Stimulated activated CD8-positive, alpha-beta memory T cell treated with anti-CD3 and anti-CD28 coated beads, Interleukin-15, amount 100 ng/mL, for 4 hours (primary cell): ENCODE data around the gene CDK14.
"Not testable (repeated sequence)": the region's sequence is repeated elsewhere in the genome, so short reads cannot be mapped to it uniquely, and the experiment has no call there.

ENCODE experiments used
- DNase-seq, 2 donors: peaks; one replicate each; pipeline ENCODE4 v3.0.0-alpha.2; 2020; ENCODE audit warnings: low read depth in 2 of 2

Gene CDK14

DNA sequence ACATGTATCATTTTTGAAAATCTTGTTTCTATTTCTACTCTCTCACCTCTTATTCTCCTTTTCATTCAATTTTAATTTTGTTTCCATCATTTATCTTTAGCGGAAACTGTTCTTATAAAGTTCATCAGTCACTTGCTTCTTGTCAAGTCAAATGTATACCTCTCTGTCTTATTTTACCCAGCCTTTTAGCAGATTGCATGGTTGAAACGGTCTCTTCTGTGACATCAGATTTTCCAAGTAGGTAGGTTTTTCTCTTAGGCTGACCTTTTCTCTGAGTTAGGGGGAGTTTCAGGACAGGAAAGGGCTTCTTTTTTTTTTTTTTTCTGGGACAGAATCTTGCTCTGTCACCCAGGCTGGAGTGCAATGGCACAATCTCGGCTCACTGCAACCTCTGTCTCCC is 195.5 kb downstream of the CDK14 start:
- no peak for DNase-seq

DNA sequence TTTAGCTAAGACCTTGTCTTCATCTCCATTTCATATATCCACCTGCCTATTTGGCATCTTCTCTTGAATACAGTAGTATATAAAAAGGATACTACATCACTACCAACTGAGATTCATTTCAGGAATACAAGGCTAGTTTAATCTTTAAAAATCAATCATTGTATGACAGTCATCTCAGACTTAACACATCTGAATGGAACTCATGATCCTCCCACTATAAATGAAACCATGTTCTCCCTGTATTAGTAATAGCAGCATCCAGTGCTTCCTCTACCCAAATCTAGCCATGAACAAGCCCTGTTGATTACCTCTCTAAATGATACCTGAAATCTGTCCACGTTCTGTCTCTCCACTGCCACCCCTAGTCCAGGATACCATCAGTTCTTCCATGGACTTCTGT is 196.2 kb downstream of the CDK14 start:
- no peak for DNase-seq

DNA sequence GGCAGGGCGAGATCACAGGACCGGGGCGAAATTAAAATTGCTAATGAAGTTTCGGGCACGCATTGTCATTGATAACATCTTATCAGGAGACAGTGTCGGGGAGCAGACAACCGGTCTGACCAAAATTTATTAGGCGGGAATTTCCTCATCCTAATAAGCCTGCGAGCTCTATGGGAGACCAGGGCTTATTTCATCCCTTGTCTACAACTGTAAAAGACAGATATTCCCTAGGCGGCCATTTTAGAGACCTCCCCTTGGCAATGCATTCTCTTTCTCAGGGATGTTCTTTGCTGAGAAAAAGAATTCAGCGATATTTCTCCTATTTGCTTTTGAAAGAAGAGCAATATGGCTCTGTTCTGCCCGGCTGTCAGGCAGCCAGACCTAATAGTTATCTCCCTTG is 198.1 kb downstream of the CDK14 start:
- not testable (repeated sequence) for DNase-seq

DNA sequence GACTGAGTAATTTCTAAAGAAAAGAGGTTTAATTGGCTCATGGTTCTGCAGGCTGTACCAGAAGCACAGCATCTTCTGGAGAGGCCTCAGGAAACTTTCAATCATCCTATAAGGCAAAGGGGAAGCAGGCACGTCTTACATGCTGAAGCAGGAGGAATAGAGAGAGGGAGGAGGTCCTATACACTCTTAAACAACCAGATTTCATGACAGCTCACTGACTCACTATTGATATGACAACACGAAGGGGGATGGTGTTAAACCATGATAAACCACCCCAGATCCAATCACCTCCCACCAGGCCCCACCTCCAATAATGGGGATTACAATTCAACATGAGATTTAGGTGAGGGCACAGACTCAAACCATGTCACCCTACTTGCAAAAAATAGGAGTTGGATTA is 201.5 kb downstream of the CDK14 start:
- DNase-seq, result no peak

DNA sequence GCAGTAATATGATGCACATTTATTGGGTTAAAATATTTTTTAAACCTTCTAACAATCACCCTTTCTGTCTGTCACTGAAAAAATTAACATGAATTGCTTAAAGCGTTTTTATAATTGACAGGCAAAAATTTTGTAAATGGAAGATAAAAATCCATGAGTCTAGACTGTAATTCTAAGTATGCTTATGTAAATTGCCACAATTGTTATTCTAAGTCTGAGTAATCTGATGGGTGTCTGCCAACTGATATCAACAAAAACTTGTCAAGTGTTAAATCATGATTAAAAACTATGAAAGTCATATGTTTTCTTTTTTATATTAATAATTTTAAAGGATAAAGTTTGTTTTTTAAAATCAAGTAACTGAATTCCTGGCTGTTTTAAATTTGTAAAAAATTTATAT is 208.2 kb downstream of the CDK14 start:
- DNase-seq, result no peak

DNA sequence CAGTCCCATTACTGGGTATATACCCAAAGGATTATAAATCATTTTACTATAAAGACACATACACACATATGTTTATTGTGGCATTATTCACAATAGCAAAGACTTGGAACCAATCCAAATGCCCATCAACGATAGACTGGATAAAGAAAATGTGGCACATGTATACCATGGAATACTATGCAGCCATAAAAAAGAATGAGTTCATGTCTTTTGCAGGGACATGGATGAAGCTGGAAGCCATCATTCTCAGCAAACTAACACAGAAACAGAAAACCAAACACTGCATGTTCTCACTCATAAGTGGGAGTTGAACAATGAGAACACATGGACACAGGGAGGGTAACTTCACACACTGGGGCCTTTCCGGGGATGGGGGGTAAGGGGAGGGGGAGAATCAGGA is 219.4 kb downstream of the CDK14 start:
- DNase-seq, result not testable (repeated sequence)

DNA sequence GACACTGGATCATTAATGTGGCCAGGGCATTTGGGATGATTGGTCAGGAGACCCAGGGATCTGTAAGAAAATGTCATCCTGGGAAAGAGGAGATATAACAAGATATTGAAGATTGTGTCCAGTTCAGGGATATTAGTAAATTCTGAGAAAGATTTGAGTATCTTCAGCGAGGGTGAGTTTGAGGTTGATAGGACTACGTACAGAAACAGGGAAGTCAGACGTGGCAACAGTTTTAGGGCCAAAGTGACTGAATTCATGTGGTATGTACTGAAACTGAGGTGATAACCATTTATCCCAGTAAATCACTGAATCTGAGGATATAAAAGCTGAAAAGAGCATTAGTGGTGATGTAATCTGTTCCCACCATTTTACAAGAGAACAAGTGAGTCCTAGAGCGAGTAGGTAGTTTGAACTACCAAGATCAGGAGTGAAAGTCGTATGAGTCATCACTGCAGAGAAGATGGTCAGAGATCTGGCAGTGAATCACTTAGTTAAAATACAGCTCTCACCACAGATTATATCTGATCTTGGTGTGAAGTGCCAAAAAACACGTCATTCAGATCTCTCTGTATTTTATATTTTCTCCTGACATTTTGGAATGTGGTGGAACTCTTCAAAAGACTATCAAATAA is 220.5 kb downstream of the CDK14 start:
- DNase-seq, result no peak

DNA sequence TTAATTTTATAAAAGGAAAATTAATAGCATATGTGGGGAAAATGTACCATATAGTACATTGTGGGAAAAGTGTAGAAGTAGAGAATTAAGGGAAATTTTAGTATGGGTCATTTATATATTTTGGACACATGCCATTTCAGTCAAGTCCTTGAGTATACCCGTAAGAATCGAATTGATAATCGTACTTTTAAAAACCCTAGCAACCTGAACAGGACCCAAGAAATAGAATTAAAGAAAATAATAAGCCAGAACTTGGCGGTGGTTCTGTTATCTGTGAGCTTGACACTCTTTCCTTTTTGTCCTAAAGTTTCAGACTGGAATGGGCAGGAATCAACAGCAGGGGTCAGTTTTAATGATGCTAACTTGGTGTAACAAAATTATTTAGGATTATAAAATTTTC is 221.0 kb downstream of the CDK14 start:
- no peak for DNase-seq

DNA sequence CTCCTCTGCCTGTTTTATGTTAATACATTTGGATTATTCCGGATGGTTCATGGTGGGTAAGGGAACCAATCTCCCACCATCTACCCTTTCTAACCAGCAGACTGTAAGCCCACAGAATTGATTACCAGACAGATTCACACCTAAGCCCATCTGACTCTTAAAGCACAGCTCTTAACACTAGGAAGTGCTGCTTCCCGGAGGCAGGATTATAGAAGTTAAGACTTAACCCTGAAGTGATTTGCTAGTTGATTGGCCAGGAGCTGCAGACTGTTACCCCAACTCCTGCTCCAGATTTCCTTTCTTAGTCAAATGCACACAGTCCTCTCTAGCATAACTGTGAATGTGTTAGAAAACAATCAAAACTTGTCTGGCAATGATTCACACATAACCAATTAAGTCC is 221.7 kb downstream of the CDK14 start:
- no peak for DNase-seq

DNA sequence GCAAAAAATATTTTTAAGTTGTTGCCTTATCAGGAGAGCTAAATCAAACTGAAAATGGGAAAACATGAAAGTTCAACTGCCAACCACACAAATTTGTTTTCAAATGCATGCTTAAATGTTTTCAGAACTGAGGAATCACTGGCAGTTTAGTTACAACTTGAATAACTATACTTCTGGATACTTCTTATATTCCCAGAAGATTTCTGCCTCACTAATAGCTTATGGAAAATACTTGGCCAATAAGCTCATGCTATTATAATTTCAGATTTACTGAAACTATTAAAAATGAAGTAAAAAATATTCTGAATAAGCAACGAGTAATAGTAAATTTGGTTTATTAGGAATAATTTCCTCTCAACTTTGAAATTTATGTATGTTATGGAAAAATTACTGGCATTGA is 222.2 kb downstream of the CDK14 start:
- no peak for DNase-seq

DNA sequence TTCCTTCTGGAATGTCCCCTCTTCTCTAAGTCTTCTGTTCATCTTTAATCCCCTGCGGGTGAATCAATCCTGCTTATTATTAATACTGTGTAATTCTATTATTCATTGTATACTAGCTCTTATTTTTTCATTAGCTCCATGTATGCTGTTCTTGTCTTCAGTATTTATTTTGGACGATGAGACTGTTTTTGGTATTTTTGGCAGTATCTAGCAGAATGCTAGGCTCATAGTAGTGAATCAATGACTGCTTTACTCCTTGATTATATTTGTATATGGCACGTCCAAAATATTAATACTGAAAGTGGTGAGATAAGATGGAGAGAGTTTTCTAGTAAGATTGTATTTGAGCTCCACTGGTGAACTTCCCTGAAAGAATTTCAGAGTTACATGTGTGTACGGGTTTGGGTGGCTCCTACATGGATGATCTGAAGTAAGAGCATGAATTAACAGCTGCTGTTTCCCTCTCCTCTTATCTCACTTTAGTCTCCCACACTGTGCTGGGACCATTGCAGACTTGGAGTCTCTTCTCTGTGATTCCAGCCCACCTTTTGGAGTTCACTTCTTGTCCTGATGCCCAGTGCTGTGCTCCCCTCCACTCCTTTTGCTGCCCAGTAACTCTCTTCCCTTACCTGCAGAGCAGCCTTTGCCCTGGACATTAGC is 226.0 kb downstream of the CDK14 start:
- no peak for DNase-seq

DNA sequence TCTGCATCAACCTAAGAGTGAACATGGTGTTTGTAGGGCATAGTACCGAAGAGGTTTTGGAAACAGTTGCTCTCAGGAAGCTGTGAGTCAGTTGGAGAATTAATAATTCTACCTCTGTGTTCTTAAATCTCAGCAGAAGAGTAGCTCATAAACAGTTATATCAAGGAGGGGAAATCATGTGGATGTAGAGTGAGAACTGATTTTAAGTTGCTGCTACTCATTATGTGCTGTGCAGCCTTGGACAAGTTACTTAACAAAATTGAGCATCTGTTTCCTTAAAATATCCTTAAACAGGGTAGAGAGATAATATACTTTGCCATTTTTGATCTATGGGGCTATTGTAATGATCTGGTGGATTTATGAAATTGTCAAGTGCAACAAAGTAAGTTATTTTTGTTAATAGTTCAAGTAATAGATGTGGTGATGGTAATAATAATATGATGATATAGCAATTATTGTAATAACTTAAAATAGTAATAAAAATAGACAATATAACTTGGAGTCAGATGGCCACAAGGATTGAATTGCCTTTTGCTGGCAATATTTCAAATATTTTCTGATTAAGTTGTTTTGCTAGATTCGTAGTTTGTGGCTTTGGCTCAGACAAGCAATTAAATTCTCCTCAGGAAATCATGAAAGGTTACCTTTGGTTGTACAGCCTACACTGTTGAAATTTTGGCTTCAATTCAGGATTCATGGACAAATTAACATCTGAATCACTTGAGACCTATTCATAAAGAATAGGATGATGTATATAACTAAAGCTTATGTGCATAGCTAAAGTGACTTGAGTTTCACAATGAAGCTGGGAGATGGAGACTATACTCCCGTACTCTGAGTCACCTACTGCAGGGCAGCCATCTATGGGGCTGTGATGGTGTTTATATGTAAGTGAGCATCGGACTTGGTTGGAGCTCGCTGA is 228.5 kb downstream of the CDK14 start:
- DNase-seq, result no peak

DNA sequence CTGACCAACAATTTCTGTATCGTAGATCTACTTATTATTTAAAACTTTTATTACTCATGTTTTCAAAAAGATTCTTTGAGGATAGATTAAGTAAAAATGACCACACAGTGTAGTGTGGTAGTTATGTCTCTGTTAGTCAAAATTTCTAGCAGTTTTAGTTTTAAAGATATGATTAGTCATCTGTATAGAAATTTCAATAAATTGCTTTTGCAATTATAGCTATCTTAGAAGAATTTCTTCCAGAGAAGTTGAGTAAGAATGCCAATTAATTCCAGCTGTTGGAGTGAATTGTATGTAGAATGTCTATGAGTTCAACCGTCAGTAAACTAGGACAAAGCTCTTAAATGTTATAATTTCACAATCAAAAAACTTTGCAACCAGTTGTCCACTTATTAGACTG is 229.7 kb downstream of the CDK14 start:
- no peak for DNase-seq

DNA sequence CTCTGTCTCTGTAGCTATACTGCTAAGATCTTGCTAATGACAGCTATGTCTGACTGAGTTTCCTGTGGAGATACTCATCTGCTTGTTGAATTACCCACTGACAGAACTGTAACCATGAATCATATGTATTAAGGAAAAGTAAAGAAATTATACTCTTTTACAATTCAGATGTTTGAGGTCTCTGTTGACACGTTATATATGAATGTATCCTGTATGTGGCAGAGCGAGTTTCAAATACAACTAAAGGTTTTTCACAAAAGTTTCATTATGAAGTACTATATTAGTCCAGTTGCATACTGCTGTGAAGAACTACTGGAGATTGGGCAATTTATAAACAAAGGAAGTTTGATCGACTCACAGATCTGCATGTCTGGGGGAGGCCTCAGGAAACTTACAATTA is 232.5 kb downstream of the CDK14 start:
- no peak for DNase-seq

DNA sequence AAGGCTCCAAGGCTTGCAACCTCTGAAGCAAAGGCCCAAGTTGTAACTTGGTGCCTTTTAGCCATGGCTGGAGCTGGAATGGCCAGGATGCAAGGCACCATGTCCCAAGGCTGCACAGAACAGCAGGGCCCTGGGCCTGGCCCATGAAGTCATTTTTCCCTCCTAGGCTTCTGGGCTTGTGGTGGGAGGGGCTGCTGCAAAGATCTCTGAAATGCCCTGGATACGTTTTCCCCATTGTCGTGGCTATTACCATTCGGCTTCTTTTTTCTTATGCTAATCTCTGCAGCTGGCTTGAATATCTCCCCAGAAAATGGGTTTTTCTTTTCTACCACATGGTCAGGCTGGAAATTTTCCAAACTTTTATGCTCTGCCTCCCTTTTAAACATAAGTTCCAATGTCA is 234.2 kb downstream of the CDK14 start:
- DNase-seq, result no peak

DNA sequence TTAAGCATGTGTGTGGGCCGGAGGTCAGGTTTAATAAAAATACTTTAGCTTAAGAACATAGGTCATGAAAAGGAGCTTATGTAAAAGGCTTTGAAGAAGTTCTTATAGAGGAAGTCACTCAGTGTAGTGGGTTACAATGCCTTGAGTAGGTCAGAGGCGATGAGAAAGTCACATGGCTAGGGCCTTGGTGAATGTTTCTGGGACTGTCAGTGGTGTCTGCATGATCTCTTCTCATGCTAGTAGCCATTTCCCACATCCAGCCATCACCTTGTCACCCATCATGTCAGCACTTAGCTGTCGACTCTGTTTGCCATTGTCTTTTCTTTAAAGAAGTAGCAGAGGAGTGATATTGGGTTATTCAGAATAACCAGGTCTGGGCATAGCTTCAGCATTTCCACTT is 236.6 kb downstream of the CDK14 start:
- DNase-seq, result no peak

DNA sequence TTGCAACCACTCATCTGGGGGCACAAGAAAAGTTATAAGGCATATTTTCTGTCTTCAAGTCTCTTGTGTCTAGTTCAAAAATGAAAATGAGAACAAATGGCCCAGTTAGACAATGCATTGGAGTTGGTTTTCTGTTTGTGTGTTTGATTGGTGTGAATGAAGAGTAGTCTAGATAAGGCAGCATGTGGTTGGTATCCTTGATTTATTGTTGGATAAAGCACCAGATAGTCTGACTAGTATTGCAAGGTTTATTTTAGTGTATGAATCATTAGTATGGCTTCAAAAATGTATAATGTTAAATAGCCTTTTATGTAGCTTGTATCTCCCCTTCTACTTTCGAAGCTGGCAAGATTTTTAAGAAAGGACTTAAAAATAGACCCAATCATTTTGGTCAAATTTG is 237.3 kb downstream of the CDK14 start:
- DNase-seq, result no peak

DNA sequence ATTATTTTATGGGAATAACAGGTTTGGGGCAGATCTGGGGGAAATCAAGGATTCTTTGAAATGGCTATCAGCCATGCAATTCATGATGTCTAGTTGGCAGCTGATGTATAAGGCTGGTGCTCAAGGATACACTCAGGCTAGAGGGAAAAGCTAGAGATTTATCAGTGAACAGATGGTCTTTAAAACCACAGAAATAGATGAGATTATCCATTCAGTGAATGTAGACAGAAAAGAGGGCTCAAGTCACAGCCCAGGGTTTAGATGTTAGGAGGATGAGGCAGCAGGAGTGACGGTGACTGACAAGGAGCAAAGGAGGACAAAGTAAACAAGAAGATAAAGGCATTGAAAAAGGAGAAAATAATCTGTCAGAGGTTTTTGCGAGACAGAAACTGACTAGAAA is 238.7 kb downstream of the CDK14 start:
- DNase-seq, result no peak

DNA sequence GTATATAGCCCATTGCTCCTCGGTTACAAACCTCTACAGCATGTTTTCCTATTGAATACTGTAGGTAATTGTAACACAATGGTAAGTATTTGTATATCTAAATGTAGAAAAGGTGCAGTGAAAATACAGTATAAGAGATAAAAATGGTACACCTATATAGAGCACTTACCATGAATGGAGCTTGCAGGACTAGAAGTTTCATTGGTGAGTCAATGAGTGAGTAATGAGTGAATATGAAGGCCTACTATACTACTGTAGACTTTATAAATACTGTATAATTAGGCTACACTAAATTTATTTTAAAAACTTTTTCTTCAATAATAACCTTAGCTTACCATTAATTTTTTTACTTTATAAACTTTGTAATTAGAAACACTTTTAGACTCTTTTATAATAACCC is 239.7 kb downstream of the CDK14 start:
- no peak for DNase-seq

DNA sequence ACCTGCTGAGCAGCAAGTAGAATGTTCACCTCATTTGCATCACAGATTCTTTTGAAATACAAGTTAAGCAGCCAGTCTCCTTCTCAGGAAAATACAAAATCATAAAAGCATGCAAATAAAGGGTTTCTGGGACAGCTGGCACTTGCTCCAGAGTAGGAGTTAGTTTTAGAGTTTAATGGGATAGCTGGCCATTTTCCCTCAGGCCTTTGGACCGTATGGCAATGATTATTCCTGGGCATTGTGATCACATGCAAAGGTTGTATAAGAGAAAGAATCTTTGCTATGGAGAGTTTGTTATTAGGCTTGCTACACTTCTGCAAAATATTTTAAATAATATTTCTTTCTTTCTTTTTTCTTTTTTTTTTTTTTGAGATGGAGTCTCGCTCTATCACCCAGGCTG is 240.8 kb downstream of the CDK14 start:
- no peak for DNase-seq

DNA sequence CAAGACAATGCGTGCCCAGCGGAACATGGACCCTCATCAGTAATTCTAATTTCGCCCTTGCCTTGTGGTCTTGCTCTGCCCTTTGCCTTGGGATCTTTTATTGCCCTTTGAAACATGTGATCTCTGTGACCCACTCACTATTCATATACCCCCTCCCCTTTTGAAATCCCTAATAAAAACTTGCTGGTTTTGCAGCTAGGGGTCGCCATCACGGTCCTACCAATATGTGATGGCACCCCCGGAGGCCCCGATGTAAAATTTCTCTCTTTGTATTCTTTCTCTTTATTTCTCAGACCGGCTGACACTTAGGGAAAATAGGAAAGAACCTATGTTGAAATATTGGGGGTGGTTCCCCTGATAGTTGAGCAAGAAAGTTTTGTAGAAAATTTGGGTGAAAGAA is 242.7 kb downstream of the CDK14 start:
- DNase-seq, result no peak

DNA sequence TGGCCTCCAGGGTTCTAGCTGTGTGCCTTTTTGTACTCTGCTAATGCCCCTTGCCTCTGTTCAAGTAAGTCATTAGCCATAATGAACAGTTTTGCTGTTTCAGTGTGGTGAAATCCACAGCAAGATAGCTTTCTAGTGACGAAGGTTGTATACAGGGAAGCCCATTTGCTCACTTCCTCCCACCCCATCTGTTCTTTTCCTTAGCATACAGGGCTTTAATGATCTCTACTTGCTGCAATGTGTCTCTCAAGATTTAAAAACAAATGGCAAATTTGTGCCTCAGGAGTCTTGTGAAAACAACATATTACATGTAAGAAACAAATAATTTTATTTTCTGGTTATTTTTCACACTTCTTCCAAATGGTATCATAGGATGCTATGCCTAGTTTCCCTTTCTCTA is 243.2 kb downstream of the CDK14 start:
- DNase-seq, result no peak

DNA sequence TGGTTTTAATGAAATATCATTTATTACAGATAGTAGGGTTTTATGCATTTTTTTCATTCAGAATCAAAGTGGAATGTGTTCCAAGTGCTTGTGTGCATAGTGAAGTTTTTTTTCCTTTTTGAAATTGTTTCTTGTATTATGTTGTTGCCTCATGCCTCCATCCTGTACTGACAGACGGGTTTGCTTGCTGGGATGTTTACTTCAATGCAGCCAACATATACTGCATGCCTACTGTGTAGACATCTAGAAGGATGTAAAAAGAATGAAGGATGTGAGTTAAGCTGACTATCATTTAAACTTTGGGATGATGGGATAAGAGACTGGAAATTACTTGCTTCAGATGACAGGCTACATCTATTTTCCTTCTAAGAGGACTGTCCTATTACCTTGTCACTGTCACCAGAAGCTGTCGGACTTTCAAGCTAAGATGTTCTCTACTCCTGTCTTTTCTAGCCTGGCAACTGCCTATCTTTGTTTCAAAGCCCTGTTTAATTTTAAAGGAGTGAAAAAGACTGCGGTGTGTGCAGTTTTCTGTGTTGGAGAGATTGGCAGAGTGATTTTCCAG is 243.7 kb downstream of the CDK14 start:
- DNase-seq, result no peak
